HepG2 (cell line): ENCODE results near the gene CUL7. TPM values are rescaled to one million over a fixed set of nuclear protein-coding genes. Genes with fewer than 3 reads are reported as not detected.
A peak's percentile ranks its signal among the peaks of the same experiment; 100 is the strongest.

ENCODE experiments used
- FOXA1 ChIP-seq, 2 experiments: fragments of 450-650 bp in 1 of 2; sonication (generic) in 1 of 2; formaldehyde crosslinking in 1 of 2; IDR thresholded peaks; 2 replicates each; pipeline versions ENCODE4 v1.4.0 to v1.6.1; 2016 to 2020; ENCODE audit warnings: missing genetic modification reagents in 1 of 2
- GTF3A ChIP-seq: sonication (generic); formaldehyde crosslinking; conservative IDR thresholded peaks from 2 replicates; pipeline ENCODE4 v1.4.0; 2020; ENCODE audit warnings: mild to moderate bottlenecking, missing genetic modification reagents
- MLLT10 ChIP-seq: sonication (generic); formaldehyde crosslinking; IDR thresholded peaks from 2 replicates; pipeline ENCODE4 v1.4.0; 2020; ENCODE audit warnings: missing genetic modification reagents
- NCOA1 ChIP-seq: sonication (generic); formaldehyde crosslinking; IDR thresholded peaks from 2 replicates; pipeline ENCODE4 v1.9.0; 2021; ENCODE audit warnings: missing genetic modification reagents
- POGK ChIP-seq: sonication (generic); formaldehyde crosslinking; conservative IDR thresholded peaks from 2 replicates; pipeline ENCODE4 v1.8.0; 2022; ENCODE audit warnings: mild to moderate bottlenecking, moderate library complexity, missing genetic modification reagents
- SMAD1 ChIP-seq: sonication (generic); formaldehyde crosslinking; IDR thresholded peaks from 2 replicates; pipeline ENCODE4 v1.4.0; 2020; ENCODE audit warnings: missing genetic modification reagents, low read depth, mild to moderate bottlenecking, borderline replicate concordance
- SOX5 ChIP-seq: IDR thresholded peaks from 2 replicates; pipeline ENCODE4 v1.6.1; 2016; ENCODE audit warnings: borderline replicate concordance
- TBL1XR1 ChIP-seq: fragments of 150-350 bp; IDR thresholded peaks from 2 replicates; pipeline ENCODE4 v1.6.1; 2014; ENCODE audit warnings: borderline replicate concordance, low read length; ENCODE audit not compliant: partially characterized antibody
- TOPORS ChIP-seq: sonication (generic); formaldehyde crosslinking; IDR thresholded peaks from 2 replicates; pipeline ENCODE4 v1.8.0; 2023; ENCODE audit warnings: mild to moderate bottlenecking, missing genetic modification reagents
- UBTF ChIP-seq: sonication (generic); formaldehyde crosslinking; IDR thresholded peaks from 2 replicates; pipeline ENCODE4 v1.4.0; 2020; ENCODE audit warnings: mild to moderate bottlenecking, missing genetic modification reagents
- ZC3H13 ChIP-seq: sonication (generic); formaldehyde crosslinking; IDR thresholded peaks from 2 replicates; pipeline ENCODE4 v1.8.1; 2023; ENCODE audit warnings: mild to moderate bottlenecking, missing genetic modification reagents, moderate library complexity
- ZFP36 ChIP-seq: fragments of 150-350 bp; IDR thresholded peaks from 2 replicates; pipeline ENCODE4 v1.6.1; 2018; ENCODE audit warnings: borderline replicate concordance, low read length, low read depth; ENCODE audit not compliant: partially characterized antibody
- ZFP90 ChIP-seq: sonication (generic); formaldehyde crosslinking; IDR thresholded peaks from 2 replicates; pipeline ENCODE4 v1.8.0; 2022; ENCODE audit warnings: missing genetic modification reagents, mild to moderate bottlenecking, inconsistent platforms, borderline replicate concordance
- ZFX ChIP-seq: sonication (generic); formaldehyde crosslinking; IDR thresholded peaks from 2 replicates; pipeline ENCODE4 v1.4.0; 2020; ENCODE audit warnings: mild to moderate bottlenecking, low read depth, missing genetic modification reagents, moderate library complexity
- ZNF234 ChIP-seq: sonication (generic); formaldehyde crosslinking; conservative IDR thresholded peaks from 2 replicates; pipeline ENCODE4 v1.5.1; 2020; ENCODE audit warnings: mild to moderate bottlenecking, missing genetic modification reagents
- ZNF260 ChIP-seq: sonication (generic); formaldehyde crosslinking; IDR thresholded peaks from 2 replicates; pipeline ENCODE4 v1.4.0; 2020; ENCODE audit warnings: missing genetic modification reagents, low read depth, mild to moderate bottlenecking, borderline replicate concordance
- polyA plus RNA-seq, 8 experiments: library from polyadenylated mRNA; depleted of rRNA in 3 of 8; stranded (reverse) in 7 of 8; unstranded in 1 of 8; fragments of >200 nt; fragmentation: Illumina TruSeq in 4 of 8; extraction: Trizol in 4 of 8; gene quantifications; 2 replicates each; pipeline versions ENCODE4 v1.2.1 to v1.2.3, GENCODE V29; 2011 to 2016; ENCODE audit warnings: low read depth in 4 of 8, missing spikeins in 1 of 8, mixed read lengths in 1 of 8; ENCODE audit not compliant: insufficient read depth in 1 of 8
- total RNA-seq, 5 experiments: library from RNA; depleted of rRNA; stranded (reverse); fragments of >200 nt; fragmentation: Illumina TruSeq; extraction: Trizol; gene quantifications; 2 replicates each; pipeline ENCODE4 v1.2.3, GENCODE V29; 2016; ENCODE audit warnings: low read depth in 1 of 5
- TF ChIP-seq, protein P1 (sequence below): sonication (generic); formaldehyde crosslinking; IDR thresholded peaks from 2 replicates; pipeline ENCODE4 v1.4.0; 2020; ENCODE audit warnings: mild to moderate bottlenecking, missing genetic modification reagents

The CUL7 gene
- total and polyA plus RNA-seq, 2 of the 13 experiments (the other 11 are each of a cell fraction or from before 2014, with no cell fraction given), result 32.0 to 60.7 TPM

GRCh38 chr6:43096451-43097097, 42.9 kb upstream of the CUL7 start (continued):
- TF ChIP-seq UBTF (CRISPR knock-in tag) (0 out of 2 replicates have a peak, but pooled peaks have one; percentile 23), ZNF260 (CRISPR knock-in tag) (no peak), GTF3A (CRISPR knock-in tag) (no peak), POGK (no peak), MLLT10 (CRISPR knock-in tag) (no peak), NCOA1 (no peak), SMAD1 (CRISPR knock-in tag) (0 out of 2 replicates have a peak, but pooled peaks have one; percentile 28), ZC3H13 (no peak), TBL1XR1 (no peak), ZNF234 (no peak), FOXA1 (IDR thresholded peaks at IDR 0.05) (no peak), FOXA1 (CRISPR knock-in tag; IDR thresholded peaks at IDR 0.05) (no peak), TOPORS (CRISPR knock-in tag) (no peak), SOX5 (CRISPR knock-in tag) (no peak), ZFX (no peak), ZFP36 (no peak), ZFP90 (0 out of 2 replicates have a peak, but pooled peaks have one; percentile 12)
- TF ChIP-seq, protein P1, sequence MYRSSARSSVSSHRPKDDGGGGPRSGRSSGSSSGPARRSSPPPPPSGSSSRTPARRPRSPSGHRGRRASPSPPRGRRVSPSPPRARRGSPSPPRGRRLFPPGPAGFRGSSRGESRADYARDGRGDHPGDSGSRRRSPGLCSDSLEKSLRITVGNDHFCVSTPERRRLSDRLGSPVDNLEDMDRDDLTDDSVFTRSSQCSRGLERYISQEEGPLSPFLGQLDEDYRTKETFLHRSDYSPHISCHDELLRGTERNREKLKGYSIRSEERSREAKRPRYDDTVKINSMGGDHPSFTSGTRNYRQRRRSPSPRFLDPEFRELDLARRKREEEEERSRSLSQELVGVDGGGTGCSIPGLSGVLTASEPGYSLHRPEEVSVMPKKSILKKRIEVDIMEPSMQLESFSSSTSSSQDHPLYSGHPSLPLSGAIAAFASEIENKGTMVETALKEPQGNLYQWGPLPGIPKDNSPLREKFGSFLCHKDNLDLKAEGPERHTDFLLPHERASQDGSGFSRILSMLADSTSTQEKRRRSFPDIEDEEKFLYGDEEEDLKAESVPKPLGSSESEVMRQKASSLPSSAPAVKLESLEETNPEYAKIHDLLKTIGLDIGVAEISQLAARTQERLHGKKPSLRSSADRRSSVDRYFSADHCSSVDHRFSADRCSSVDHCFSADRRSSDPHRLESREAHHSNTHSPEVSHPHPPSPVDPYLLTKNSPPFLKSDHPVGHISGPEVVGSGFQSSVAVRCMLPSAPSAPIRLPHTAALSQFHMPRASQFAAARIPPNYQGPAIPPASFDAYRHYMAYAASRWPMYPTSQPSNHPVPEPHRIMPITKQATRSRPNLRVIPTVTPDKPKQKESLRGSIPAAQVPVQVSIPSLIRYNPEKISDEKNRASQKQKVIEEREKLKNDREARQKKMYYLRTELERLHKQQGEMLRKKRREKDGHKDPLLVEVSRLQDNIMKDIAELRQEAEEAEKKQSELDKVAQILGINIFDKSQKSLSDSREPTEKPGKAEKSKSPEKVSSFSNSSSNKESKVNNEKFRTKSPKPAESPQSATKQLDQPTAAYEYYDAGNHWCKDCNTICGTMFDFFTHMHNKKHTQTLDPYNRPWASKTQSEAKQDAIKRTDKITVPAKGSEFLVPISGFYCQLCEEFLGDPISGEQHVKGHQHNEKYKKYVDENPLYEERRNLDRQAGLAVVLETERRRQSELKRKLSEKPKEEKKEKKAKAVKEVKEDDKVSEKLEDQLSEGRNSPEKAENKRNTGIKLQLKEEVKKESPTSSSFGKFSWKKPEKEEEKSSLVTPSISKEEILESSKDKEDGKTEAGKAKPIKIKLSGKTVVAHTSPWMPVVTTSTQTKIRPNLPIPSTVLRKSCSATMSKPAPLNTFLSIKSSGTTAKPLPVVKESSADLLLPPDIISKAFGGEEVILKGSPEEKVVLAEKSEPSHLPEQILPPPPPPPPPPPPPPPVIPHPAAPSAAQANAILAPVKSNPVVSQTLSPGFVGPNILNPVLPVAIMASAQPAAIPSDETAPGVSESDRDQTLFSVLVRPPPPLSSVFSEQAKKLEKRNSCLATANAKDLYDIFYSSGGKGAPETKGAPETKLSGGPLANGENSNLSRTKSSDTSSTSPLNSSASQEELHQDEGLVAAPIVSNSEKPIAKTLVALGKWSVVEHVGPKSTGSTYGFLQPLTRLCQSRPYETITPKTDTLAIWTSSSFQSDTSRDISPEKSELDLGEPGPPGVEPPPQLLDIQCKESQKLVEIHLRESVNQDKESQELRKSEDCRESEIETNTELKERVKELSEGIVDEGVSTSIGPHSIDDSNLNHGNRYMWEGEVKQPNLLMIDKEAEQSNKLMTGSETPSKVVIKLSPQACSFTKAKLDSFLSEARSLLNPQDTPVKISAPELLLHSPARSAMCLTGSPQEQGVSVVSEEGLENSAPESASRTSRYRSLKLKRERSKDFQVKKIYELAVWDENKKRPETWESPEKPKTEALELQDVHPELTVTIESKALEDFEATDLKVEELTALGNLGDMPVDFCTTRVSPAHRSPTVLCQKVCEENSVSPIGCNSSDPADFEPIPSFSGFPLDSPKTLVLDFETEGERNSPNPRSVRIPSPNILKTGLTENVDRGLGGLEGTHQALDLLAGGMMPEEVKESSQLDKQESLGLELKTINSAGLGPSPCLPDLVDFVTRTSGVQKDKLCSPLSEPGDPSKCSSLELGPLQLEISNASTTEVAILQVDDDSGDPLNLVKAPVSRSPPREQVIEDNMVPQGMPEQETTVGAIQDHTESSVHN (CRISPR knock-in tag), result no peak
